ENCODE data around the gene ZBTB32.

ZBTB32 gene

GRCh38 chr19:35695895-35696422 is 8.4 kb upstream of the ZBTB32 start:
- DNase-seq, result no peak

- DNase-seq, result no peak
Measured at GRCh38 chr19:35696835-35697234, 7.5 kb upstream of the ZBTB32 start.

- DNase-seq, result peak; percentile 99
Measured at GRCh38 chr19:35702223-35703012, 1.9 kb upstream of the ZBTB32 start.

GRCh38 chr19:35703343-35703742 is 1.0 kb upstream of the ZBTB32 start:
- no peak for DNase-seq

GRCh38 chr19:35708391-35708790 is 4.0 kb downstream of the ZBTB32 start:
- no peak for DNase-seq

- no peak for DNase-seq
Measured at GRCh38 chr19:35710784-35711723, 6.7 kb downstream of the ZBTB32 start.

GRCh38 chr19:35712567-35713505 is 8.5 kb downstream of the ZBTB32 start:
- DNase-seq, result no peak

GRCh38 chr19:35713506-35713850 is 9.1 kb downstream of the ZBTB32 start:
- DNase-seq, result no peak

GRCh38 chr19:35713904-35714495 is 9.6 kb downstream of the ZBTB32 start:
- no peak for DNase-seq

GRCh38 chr19:35714601-35715354 is 10.4 kb downstream of the ZBTB32 start:
- no peak for DNase-seq

- no peak for DNase-seq
Measured at GRCh38 chr19:35715355-35715809, 11.0 kb downstream of the ZBTB32 start.

GRCh38 chr19:35715981-35716800 is 11.8 kb downstream of the ZBTB32 start:
- DNase-seq, result peak; percentile 72

- peak; percentile 95 for DNase-seq
Measured at GRCh38 chr19:35716801-35717664, 12.7 kb downstream of the ZBTB32 start.

GRCh38 chr19:35717665-35718344 is 13.4 kb downstream of the ZBTB32 start, which contains the start of gene KMT2B:
Gene KMT2B, plus strand, starts transcription at chr19:35718003. Its CDS starts 16 bp downstream, at chr19:35718019.
- no peak for DNase-seq

GRCh38 chr19:35718345-35719041 is 14.1 kb downstream of the ZBTB32 start:
- no peak for DNase-seq

GRCh38 chr19:35719402-35720162 is 15.2 kb downstream of the ZBTB32 start:
- DNase-seq, result no peak

GRCh38 chr19:35720163-35720524 is 15.8 kb downstream of the ZBTB32 start:
- no peak for DNase-seq
